Mononuclear cell (primary cell): ENCODE results near the gene SIT1. TPM values are rescaled to one million over a fixed set of nuclear protein-coding genes. Genes with fewer than 3 reads are reported as not detected.

Experiments
- H3K27me3 ChIP-seq: 2 replicates; pipeline ENCODE4 v1.6.0; 2011; ENCODE audit warnings: low read length, control low read depth; ENCODE audit not compliant: insufficient read depth
- H3K4me1 ChIP-seq: 2 replicates; pipeline ENCODE4 v1.5.1; 2011; ENCODE audit warnings: mild to moderate bottlenecking, low read length, control low read depth; ENCODE audit not compliant: insufficient read depth
- H3K4me3 ChIP-seq: 2 replicates; pipeline ENCODE4 v1.5.1; 2011; ENCODE audit warnings: mild to moderate bottlenecking, low read length, moderate library complexity
- H3K9me3 ChIP-seq: 2 replicates; pipeline ENCODE4 v1.5.1; 2011; ENCODE audit warnings: low read depth, mild to moderate bottlenecking, control low read depth, low read length
- total RNA-seq: library from RNA; depleted of rRNA; stranded (reverse); fragments of >200 nt; gene quantifications from one replicate; pipeline ENCODE4 v1.2.3, GENCODE V29; 2012

The SIT1 gene
- total RNA-seq = 9.6 TPM

- peak within 1 kb of the TSS; percentile 51 for H3K4me3 ChIP-seq
- H3K4me1 ChIP-seq = peaks cover 66% of the 10 kb centered on the region
- no peaks in the 10 kb centered on the region for H3K9me3 ChIP-seq
- H3K27me3 ChIP-seq = no peaks in the 10 kb centered on the region
These were observed at the start of gene SIT1 for GRCh38 chr9:35650341-35651158. Gene SIT1 (minus strand): TSS chr9:35650931. CDS start chr9:35650853, 78 bp downstream.

GRCh38 chr9:35700031-35700430 lies 49.3 kb upstream of the SIT1 start:
- no peak overlapping the region for H3K4me3 ChIP-seq
- H3K9me3 ChIP-seq = no peaks in the 10 kb centered on the region
- no peaks in the 10 kb centered on the region for H3K27me3 ChIP-seq
- peaks cover 4% of the 10 kb centered on the region for H3K4me1 ChIP-seq

- no peaks in the 10 kb centered on the region for H3K9me3 ChIP-seq
- H3K4me1 ChIP-seq = peaks cover 4% of the 10 kb centered on the region
- no peak overlapping the region for H3K4me3 ChIP-seq
- no peaks in the 10 kb centered on the region for H3K27me3 ChIP-seq
These were observed 47.5 kb upstream of the SIT1 start for GRCh38 chr9:35698231-35698630.

- Histone ChIP-seq H3K4me3 (no peak overlapping the region), H3K27me3 (no peaks in the 10 kb centered on the region), H3K4me1 (peaks cover 4% of the 10 kb centered on the region), H3K9me3 (no peaks in the 10 kb centered on the region)
These were observed 46.8 kb upstream of the SIT1 start for GRCh38 chr9:35697486-35697885.

GRCh38 chr9:35696520-35697215 lies 45.9 kb upstream of the SIT1 start:
- H3K9me3 ChIP-seq = no peaks in the 10 kb centered on the region
- no peak overlapping the region for H3K4me3 ChIP-seq
- H3K27me3 ChIP-seq = no peaks in the 10 kb centered on the region
- peaks cover 5% of the 10 kb centered on the region for H3K4me1 ChIP-seq

GRCh38 chr9:35695943-35696401 lies 45.2 kb upstream of the SIT1 start:
- Histone ChIP-seq H3K9me3 (no peaks in the 10 kb centered on the region), H3K27me3 (no peaks in the 10 kb centered on the region), H3K4me3 (no peak overlapping the region), H3K4me1 (peaks cover 12% of the 10 kb centered on the region)

GRCh38 chr9:35691757-35692301 lies 41.1 kb upstream of the SIT1 start:
- H3K9me3 ChIP-seq = no peaks in the 10 kb centered on the region
- no peaks in the 10 kb centered on the region for H3K27me3 ChIP-seq
- H3K4me3 ChIP-seq = no peak overlapping the region
- peaks cover 21% of the 10 kb centered on the region for H3K4me1 ChIP-seq

- H3K4me3 ChIP-seq = peak overlapping the region; percentile 55
- no peaks in the 10 kb centered on the region for H3K27me3 ChIP-seq
These were observed 40.6 kb upstream of the SIT1 start for GRCh38 chr9:35691334-35691650.

GRCh38 chr9:35690614-35691333 lies 40.0 kb upstream of the SIT1 start:
- Histone ChIP-seq H3K4me1 (peaks cover 17% of the 10 kb centered on the region), H3K9me3 (no peaks in the 10 kb centered on the region), H3K27me3 (no peaks in the 10 kb centered on the region), H3K4me3 (peak overlapping the region; percentile 55)

More at GRCh38 chr9:35691334-35691650, 40.6 kb upstream of the SIT1 start:
- H3K9me3 ChIP-seq = no peaks in the 10 kb centered on the region
- peaks cover 19% of the 10 kb centered on the region for H3K4me1 ChIP-seq

GRCh38 chr9:35690294-35690613 lies 39.5 kb upstream of the SIT1 start:
- H3K4me3 ChIP-seq = peak overlapping the region; percentile 55
- no peaks in the 10 kb centered on the region for H3K27me3 ChIP-seq
- H3K4me1 ChIP-seq = peaks cover 17% of the 10 kb centered on the region
- H3K9me3 ChIP-seq = no peaks in the 10 kb centered on the region

- H3K27me3 ChIP-seq = no peaks in the 10 kb centered on the region
- no peaks in the 10 kb centered on the region for H3K9me3 ChIP-seq
- peak within 1 kb of the TSS; percentile 55 for H3K4me3 ChIP-seq
- peaks cover 17% of the 10 kb centered on the region for H3K4me1 ChIP-seq
These were observed 39.0 kb upstream of the SIT1 start, which contains the start of gene TPM2 for GRCh38 chr9:35689542-35690293. Gene TPM2 (minus strand): TSS chr9:35689925. CDS start chr9:35689817, 108 bp downstream.

- H3K4me3 ChIP-seq = no peak overlapping the region
- H3K4me1 ChIP-seq = peaks cover 17% of the 10 kb centered on the region
- H3K27me3 ChIP-seq = no peaks in the 10 kb centered on the region
- no peaks in the 10 kb centered on the region for H3K9me3 ChIP-seq
These were observed 38.1 kb upstream of the SIT1 start for GRCh38 chr9:35688558-35689541.

- no peaks in the 10 kb centered on the region for H3K27me3 ChIP-seq
- H3K4me3 ChIP-seq = no peak overlapping the region
- H3K9me3 ChIP-seq = no peaks in the 10 kb centered on the region
- H3K4me1 ChIP-seq = peaks cover 17% of the 10 kb centered on the region
These were observed 37.3 kb upstream of the SIT1 start for GRCh38 chr9:35687972-35688557.
